K562 (cell line): ENCODE measurements around the gene UNC45A. TPM values are rescaled to one million over a fixed set of nuclear protein-coding genes. Genes with fewer than 3 reads are reported as not detected.

Source experiments
- ATF7 ChIP-seq: fragments of 450-650 bp; IDR thresholded peaks from 2 replicates; pipeline ENCODE4 v1.7.1; 2014; ENCODE audit warnings: mild to moderate bottlenecking, moderate library complexity
- BACH1 ChIP-seq: fragments of 200-800 bp; sonication (Bioruptor generic); IDR thresholded peaks from 2 replicates; pipeline ENCODE4 v1.6.1; 2016; ENCODE audit warnings: missing genetic modification characterization, missing compliant biosample characterization
- FOXP1 ChIP-seq: sonication (generic); formaldehyde crosslinking; IDR thresholded peaks from 2 replicates; pipeline ENCODE4 v1.8.0; 2022; ENCODE audit warnings: mild to moderate bottlenecking, missing genetic modification reagents
- MIER1 ChIP-seq: fragments of 450-650 bp; IDR thresholded peaks from 2 replicates; pipeline ENCODE4 v1.6.1; 2016; ENCODE audit warnings: antibody characterized with exemption, mild to moderate bottlenecking, low read depth
- RBFOX2 ChIP-seq: fragments of 200-400 bp; formaldehyde crosslinking; IDR thresholded peaks from 2 replicates; pipeline ENCODE4 v1.6.1; 2017; ENCODE audit warnings: low read depth, mild to moderate bottlenecking, low read length, moderate library complexity
- SPI1 ChIP-seq: IDR thresholded peaks from 2 replicates; pipeline ENCODE4 v1.6.1; 2011; ENCODE audit warnings: low read depth, low read length, control low read depth, borderline replicate concordance
- ZNF644 ChIP-seq: fragments of 200-800 bp; sonication (Bioruptor generic); IDR thresholded peaks from 2 replicates; pipeline ENCODE4 v1.6.1; 2016; ENCODE audit warnings: low read depth, missing genetic modification characterization, missing compliant biosample characterization
- polyA plus RNA-seq, 8 experiments: library from polyadenylated mRNA; depleted of rRNA in 4 of 8; stranded (reverse) in 5 of 8; unstranded in 3 of 8; fragments of >200 nt; fragmentation: Nextera tagmentation in 2 of 8; fragmentation: Illumina TruSeq in 1 of 8; extraction: Ambion mirVana in 2 of 8; extraction: Trizol in 1 of 8; gene quantifications; 2 replicates each; pipeline versions ENCODE4 v1.2.1 to v1.2.3, GENCODE V29; 2011 to 2014; ENCODE audit warnings: inconsistent platforms in 1 of 8, missing spikeins in 1 of 8
- total RNA-seq, 7 experiments: library from RNA; depleted of rRNA in 6 of 7; stranded (reverse); fragments of >200 nt in 6 of 7; fragmentation: Illumina TruSeq in 2 of 7; extraction: Trizol in 2 of 7; gene quantifications; 2 replicates each; pipeline versions ENCODE4 v1.2.1 to v1.2.3, GENCODE V29; 2011 to 2021; ENCODE audit warnings: low replicate concordance in 1 of 7
- TF ChIP-seq, protein P1 (sequence below): sonication (generic); formaldehyde crosslinking; IDR thresholded peaks from 2 replicates; pipeline ENCODE4 v1.8.1; 2023; ENCODE audit warnings: mild to moderate bottlenecking, missing genetic modification reagents
- TF ChIP-seq, protein P2 (sequence below), 2 experiments: IDR thresholded peaks; 2 replicates each; pipeline ENCODE4 v1.6.1; 2011; ENCODE audit warnings: borderline replicate concordance in 1 of 2, control low read depth in 1 of 2, low read depth in 1 of 2, low read length in 1 of 2, mild to moderate bottlenecking in 1 of 2, mixed read lengths in 1 of 2, moderate library complexity in 1 of 2; ENCODE audit not compliant: insufficient read depth in 1 of 2, insufficient read length in 1 of 2, poor library complexity in 1 of 2, severe bottlenecking in 1 of 2; ENCODE audit errors: extremely low read depth in 1 of 2
- TF ChIP-seq, protein P3 (sequence below): fragments of 450-650 bp; IDR thresholded peaks from 2 replicates; pipeline ENCODE4 v1.6.1; 2014; ENCODE audit warnings: low read depth, mild to moderate bottlenecking, moderate library complexity, borderline replicate concordance
- TF ChIP-seq, protein P4 (sequence below): fragments of 450-650 bp; IDR thresholded peaks from 2 replicates; pipeline ENCODE4 v1.6.1; 2016
- TF ChIP-seq, protein P5 (sequence below): sonication (generic); formaldehyde crosslinking; IDR thresholded peaks from 2 replicates; pipeline ENCODE4 v1.8.0; 2022; ENCODE audit warnings: mild to moderate bottlenecking, missing genetic modification reagents
- TF ChIP-seq, protein P6 (sequence below), 2 experiments: fragments of 200-800 bp in 1 of 2; sonication (Bioruptor generic) in 1 of 2; sonication (generic) in 1 of 2; formaldehyde crosslinking in 1 of 2; IDR thresholded peaks in 1 of 2; conservative IDR thresholded peaks in 1 of 2; 2 replicates each; pipeline versions ENCODE4 v1.5.0 to v1.6.1; 2016 to 2020; ENCODE audit warnings: missing compliant biosample characterization in 1 of 2, missing genetic modification characterization in 1 of 2, missing genetic modification reagents in 1 of 2

UNC45A gene
- total and polyA plus RNA-seq, 9 of the 15 experiments (the other 6 are each of a cell fraction or from before 2014, with no cell fraction given): 22.4 to 79.3 (median 43.7) TPM

DNA sequence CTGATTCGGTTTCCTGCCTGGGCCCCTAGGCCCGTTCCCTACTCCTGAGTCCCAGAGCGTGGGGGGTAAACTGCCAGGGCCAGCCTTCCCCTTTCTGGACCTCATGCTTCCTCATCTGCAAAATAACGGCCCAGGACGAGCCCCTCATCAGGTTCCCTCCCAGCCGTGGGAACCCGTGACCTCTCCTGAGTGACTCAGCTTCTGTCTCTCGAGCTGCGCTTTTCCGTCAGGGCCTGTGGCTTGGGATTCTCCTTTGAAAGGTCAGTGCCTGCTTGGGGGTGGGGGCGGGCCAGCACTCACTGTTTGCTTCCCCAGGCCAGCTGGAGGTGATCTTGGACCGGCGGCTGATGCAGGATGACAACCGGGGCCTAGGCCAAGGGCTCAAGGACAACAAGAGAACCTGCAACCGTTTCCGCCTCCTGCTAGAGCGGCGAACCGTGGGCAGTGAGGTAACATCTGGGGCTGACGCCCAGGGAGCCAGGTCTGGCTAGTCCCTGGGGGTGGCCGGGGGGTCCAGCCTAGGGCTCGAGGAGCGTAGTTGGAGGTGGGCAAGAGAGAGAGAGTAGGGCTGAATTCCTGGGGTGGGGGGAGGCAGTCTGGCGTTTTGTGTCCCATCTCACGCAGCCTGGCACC, 19.2 kb upstream of the UNC45A start (continued):
- TF ChIP-seq, protein P1, sequence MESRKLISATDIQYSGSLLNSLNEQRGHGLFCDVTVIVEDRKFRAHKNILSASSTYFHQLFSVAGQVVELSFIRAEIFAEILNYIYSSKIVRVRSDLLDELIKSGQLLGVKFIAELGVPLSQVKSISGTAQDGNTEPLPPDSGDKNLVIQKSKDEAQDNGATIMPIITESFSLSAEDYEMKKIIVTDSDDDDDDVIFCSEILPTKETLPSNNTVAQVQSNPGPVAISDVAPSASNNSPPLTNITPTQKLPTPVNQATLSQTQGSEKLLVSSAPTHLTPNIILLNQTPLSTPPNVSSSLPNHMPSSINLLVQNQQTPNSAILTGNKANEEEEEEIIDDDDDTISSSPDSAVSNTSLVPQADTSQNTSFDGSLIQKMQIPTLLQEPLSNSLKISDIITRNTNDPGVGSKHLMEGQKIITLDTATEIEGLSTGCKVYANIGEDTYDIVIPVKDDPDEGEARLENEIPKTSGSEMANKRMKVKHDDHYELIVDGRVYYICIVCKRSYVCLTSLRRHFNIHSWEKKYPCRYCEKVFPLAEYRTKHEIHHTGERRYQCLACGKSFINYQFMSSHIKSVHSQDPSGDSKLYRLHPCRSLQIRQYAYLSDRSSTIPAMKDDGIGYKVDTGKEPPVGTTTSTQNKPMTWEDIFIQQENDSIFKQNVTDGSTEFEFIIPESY (CRISPR knock-in tag): peak; percentile 69; the same call in 1 of the 2 replicates
- TF ChIP-seq, protein P2, sequence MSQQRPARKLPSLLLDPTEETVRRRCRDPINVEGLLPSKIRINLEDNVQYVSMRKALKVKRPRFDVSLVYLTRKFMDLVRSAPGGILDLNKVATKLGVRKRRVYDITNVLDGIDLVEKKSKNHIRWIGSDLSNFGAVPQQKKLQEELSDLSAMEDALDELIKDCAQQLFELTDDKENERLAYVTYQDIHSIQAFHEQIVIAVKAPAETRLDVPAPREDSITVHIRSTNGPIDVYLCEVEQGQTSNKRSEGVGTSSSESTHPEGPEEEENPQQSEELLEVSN (IDR thresholded peaks at IDR 0.05; ENCODE audit: borderline replicate concordance in 1 of 2, extremely low read depth in 1 of 2, insufficient read depth in 1 of 2, insufficient read length in 1 of 2, low read depth in 1 of 2, low read length in 1 of 2, poor library complexity in 1 of 2, severe bottlenecking in 1 of 2): peak; percentile 60 to 81
- TF ChIP-seq MIER1 (no peak), BACH1 (tag) (peak; percentile 59; the same call in 1 of the 2 replicates), ATF7 (peak; percentile 54; the same call in 1 of the 2 replicates), FOXP1 (CRISPR knock-in tag) (no peak), RBFOX2 (peak; percentile 70), ZNF644 (no peak; the same call in 1 of the 2 replicates), SPI1 (peak; percentile 87)
- TF ChIP-seq, protein P3, sequence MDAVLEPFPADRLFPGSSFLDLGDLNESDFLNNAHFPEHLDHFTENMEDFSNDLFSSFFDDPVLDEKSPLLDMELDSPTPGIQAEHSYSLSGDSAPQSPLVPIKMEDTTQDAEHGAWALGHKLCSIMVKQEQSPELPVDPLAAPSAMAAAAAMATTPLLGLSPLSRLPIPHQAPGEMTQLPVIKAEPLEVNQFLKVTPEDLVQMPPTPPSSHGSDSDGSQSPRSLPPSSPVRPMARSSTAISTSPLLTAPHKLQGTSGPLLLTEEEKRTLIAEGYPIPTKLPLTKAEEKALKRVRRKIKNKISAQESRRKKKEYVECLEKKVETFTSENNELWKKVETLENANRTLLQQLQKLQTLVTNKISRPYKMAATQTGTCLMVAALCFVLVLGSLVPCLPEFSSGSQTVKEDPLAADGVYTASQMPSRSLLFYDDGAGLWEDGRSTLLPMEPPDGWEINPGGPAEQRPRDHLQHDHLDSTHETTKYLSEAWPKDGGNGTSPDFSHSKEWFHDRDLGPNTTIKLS: no peak
- TF ChIP-seq, protein P4, sequence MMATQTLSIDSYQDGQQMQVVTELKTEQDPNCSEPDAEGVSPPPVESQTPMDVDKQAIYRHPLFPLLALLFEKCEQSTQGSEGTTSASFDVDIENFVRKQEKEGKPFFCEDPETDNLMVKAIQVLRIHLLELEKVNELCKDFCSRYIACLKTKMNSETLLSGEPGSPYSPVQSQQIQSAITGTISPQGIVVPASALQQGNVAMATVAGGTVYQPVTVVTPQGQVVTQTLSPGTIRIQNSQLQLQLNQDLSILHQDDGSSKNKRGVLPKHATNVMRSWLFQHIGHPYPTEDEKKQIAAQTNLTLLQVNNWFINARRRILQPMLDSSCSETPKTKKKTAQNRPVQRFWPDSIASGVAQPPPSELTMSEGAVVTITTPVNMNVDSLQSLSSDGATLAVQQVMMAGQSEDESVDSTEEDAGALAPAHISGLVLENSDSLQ: peak; percentile 59
- TF ChIP-seq, protein P5, sequence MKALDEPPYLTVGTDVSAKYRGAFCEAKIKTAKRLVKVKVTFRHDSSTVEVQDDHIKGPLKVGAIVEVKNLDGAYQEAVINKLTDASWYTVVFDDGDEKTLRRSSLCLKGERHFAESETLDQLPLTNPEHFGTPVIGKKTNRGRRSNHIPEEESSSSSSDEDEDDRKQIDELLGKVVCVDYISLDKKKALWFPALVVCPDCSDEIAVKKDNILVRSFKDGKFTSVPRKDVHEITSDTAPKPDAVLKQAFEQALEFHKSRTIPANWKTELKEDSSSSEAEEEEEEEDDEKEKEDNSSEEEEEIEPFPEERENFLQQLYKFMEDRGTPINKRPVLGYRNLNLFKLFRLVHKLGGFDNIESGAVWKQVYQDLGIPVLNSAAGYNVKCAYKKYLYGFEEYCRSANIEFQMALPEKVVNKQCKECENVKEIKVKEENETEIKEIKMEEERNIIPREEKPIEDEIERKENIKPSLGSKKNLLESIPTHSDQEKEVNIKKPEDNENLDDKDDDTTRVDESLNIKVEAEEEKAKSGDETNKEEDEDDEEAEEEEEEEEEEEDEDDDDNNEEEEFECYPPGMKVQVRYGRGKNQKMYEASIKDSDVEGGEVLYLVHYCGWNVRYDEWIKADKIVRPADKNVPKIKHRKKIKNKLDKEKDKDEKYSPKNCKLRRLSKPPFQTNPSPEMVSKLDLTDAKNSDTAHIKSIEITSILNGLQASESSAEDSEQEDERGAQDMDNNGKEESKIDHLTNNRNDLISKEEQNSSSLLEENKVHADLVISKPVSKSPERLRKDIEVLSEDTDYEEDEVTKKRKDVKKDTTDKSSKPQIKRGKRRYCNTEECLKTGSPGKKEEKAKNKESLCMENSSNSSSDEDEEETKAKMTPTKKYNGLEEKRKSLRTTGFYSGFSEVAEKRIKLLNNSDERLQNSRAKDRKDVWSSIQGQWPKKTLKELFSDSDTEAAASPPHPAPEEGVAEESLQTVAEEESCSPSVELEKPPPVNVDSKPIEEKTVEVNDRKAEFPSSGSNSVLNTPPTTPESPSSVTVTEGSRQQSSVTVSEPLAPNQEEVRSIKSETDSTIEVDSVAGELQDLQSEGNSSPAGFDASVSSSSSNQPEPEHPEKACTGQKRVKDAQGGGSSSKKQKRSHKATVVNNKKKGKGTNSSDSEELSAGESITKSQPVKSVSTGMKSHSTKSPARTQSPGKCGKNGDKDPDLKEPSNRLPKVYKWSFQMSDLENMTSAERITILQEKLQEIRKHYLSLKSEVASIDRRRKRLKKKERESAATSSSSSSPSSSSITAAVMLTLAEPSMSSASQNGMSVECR: peak; percentile 81
- TF ChIP-seq, protein P6, sequence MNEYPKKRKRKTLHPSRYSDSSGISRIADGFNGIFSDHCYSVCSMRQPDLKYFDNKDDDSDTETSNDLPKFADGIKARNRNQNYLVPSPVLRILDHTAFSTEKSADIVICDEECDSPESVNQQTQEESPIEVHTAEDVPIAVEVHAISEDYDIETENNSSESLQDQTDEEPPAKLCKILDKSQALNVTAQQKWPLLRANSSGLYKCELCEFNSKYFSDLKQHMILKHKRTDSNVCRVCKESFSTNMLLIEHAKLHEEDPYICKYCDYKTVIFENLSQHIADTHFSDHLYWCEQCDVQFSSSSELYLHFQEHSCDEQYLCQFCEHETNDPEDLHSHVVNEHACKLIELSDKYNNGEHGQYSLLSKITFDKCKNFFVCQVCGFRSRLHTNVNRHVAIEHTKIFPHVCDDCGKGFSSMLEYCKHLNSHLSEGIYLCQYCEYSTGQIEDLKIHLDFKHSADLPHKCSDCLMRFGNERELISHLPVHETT (CRISPR knock-in tag; conservative IDR thresholded peaks at IDR 0.05 in 1 of 2, IDR thresholded peaks at IDR 0.05 in 1 of 2): peak in 1 of 2 experiments; percentile 66; a peak in 2 of 4 replicates
